Measurements from ENCODE around the gene EDN3. TPM values are rescaled to one million over a fixed set of nuclear protein-coding genes. Genes with fewer than 3 reads are reported as not detected.

The EDN3 gene
- total and polyA plus RNA-seq, 2 of the 8 experiments (the other 6 are each of a cell fraction or from before 2014, with no cell fraction given), result 0.17 to 0.38 TPM

DNA sequence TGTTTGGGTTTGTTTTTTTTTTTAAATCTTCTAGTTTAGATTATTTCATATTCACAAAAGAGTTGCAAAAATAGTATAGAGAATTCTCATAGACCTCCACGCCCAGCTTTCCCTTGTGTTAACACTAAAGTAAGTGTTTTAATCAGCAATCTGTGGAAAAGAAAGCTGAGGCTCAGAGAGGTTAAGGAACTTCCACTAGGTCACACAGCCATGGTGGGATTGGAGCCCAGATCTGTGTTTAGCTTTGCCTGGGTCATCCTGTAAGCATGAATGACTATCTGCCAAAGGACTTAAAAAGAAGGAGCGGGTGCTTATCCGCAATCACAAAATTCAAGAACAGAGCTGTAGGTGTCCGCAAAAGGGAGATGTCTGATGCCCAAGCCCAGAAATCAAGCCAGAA is 60.5 kb downstream of the EDN3 start:
- peak in 1 of 2 experiments; percentile 53; a peak in 1 of 4 replicates for TF ChIP-seq HDAC2 (IDR thresholded peaks at IDR 0.05; ENCODE audit: borderline replicate concordance in 1 of 2, low read depth in 2 of 2, low read length in 2 of 2)
- no peak for TF ChIP-seq ATF3 (IDR thresholded peaks at IDR 0.05; ENCODE audit: insufficient read depth, low read depth, low read length)
- TF ChIP-seq KDM1A (IDR thresholded peaks at IDR 0.05; ENCODE audit: borderline replicate concordance, low read length), result peak; percentile 84; the same call in 1 of the 2 replicates
- no peak overlapping the region for H4K91ac ChIP-seq (replicated peaks; ENCODE audit: insufficient read length, low read length)
- H3K79me2 ChIP-seq (ENCODE audit: control insufficient read depth in 1 of 2, insufficient read depth in 2 of 2, low read length in 2 of 2), result no peaks in the 10 kb centered on the region
- no peak overlapping the region for H3K23ac ChIP-seq (ENCODE audit: insufficient read length)
- no peak overlapping the region for H4K5ac ChIP-seq (ENCODE audit: insufficient read length, low read depth, low read length)
- WGBS, 2 experiments (ENCODE audit: extremely low coverage in 1 of 2, insufficient coverage in 1 of 2, insufficient read length in 1 of 2, insufficient replicate concordance in 2 of 2, low coverage in 1 of 2, low lambda C conversion rate in 2 of 2, missing lambda C conversion rate in 1 of 2), result 95% methylated on average over 4 of the region's 4 CpGs; no CpG with 5 or more reads in 1 of the 2 experiments
- H3K4me2 ChIP-seq (ENCODE audit: insufficient read depth in 1 of 2, low read depth in 2 of 2, low read length in 2 of 2), result no peak overlapping the region
- no peak overlapping the region for H3K27ac ChIP-seq (ENCODE audit: low read depth, low read length)
- no peaks in the 10 kb centered on the region for H3K23me2 ChIP-seq (ENCODE audit: low read depth, low read length)
- H3K27me3 ChIP-seq (replicated peaks in 1 of 4; ENCODE audit: control insufficient read depth in 3 of 4, extremely low read depth in 1 of 4, insufficient read depth in 3 of 4, low read length in 3 of 4), result no peaks in the 10 kb centered on the region; a peak in 1 of 7 replicates
- ChIA-PET CTCF (ENCODE audit: partially characterized antibody) (interaction anchor here (0.9 to 1.1 kb wide), 2 partner anchors 24 to 154 kb away, joined by 3 read pairs; no protein-coding TSS in a partner anchor), POLR2A (ENCODE audit: partially characterized antibody) (no interaction called here)
- H2BK15ac ChIP-seq (ENCODE audit: low read length), result no peak overlapping the region
- no peak overlapping the region for H4K8ac ChIP-seq (ENCODE audit: extremely low read depth, insufficient read depth, low read length)
- H3K4me1 ChIP-seq (replicated peaks in 1 of 4; ENCODE audit: control insufficient read depth in 3 of 4, insufficient read depth in 4 of 4, low read length in 3 of 4), result peaks cover 0 to 4% (median 3%) of the 10 kb centered on the region in 4 experiments; a peak in 4 of 7 replicates
- no peak overlapping the region for H2AK5ac ChIP-seq (ENCODE audit: low read depth, low read length)
- no peak overlapping the region for H3K56ac ChIP-seq (replicated peaks; ENCODE audit: insufficient read length, low read depth, low read length)
- FAIRE-seq (no peak), DNase-seq (ENCODE audit: low read depth in 1 of 2, low spot score in 2 of 2) (no peak)
- no peak overlapping the region for H2BK5ac ChIP-seq (ENCODE audit: low read depth, low read length)
- H3K79me1 ChIP-seq (ENCODE audit: low read depth, low read length), result no peaks in the 10 kb centered on the region
- no peaks in the 10 kb centered on the region for H4K20me1 ChIP-seq (replicated peaks in 1 of 2; ENCODE audit: control insufficient read depth in 1 of 2, insufficient read depth in 2 of 2, low read length in 2 of 2)
- H3K14ac ChIP-seq (ENCODE audit: insufficient read length), result no peak overlapping the region
- no peak overlapping the region for H3K4ac ChIP-seq (replicated peaks; ENCODE audit: insufficient read length, low read depth, low read length)
- no peak overlapping the region for H2BK120ac ChIP-seq (replicated peaks; ENCODE audit: low read depth, low read length)
- H3K9ac ChIP-seq (replicated peaks in 1 of 4; ENCODE audit: extremely low read depth in 1 of 4, low read depth in 3 of 4, low read length in 3 of 4), result no peak overlapping the region
- no peak overlapping the region for H2AFZ ChIP-seq (ENCODE audit: low read length)
- no peak overlapping the region for H3K4me3 ChIP-seq (ENCODE audit: extremely low read depth in 1 of 4, insufficient read depth in 2 of 4, low read depth in 3 of 4, low read length in 4 of 4)
- no peaks in the 10 kb centered on the region for H3K9me3 ChIP-seq (ENCODE audit: insufficient read depth in 2 of 2, low read depth in 1 of 2, low read length in 1 of 2)
- no peak overlapping the region for H2BK12ac ChIP-seq (ENCODE audit: low read depth, low read length)
- H3K18ac ChIP-seq (ENCODE audit: extremely low read depth, low read length), result no peak overlapping the region
- no peaks in the 10 kb centered on the region for H3K36me3 ChIP-seq (ENCODE audit: control insufficient read depth in 2 of 4, insufficient read depth in 4 of 4, low read length in 3 of 4)
- H2BK20ac ChIP-seq (ENCODE audit: low read length), result no peak overlapping the region
